Lower leg skin (tissue), 3 donors: ENCODE data around the gene SEC22B.
"Not testable (repeated sequence)": the region's sequence is repeated elsewhere in the genome, so short reads cannot be mapped to it uniquely, and the experiment has no call there.

ENCODE experiments used
- POLR2A ChIP-seq, 2 donors: fragments of 450-650 bp; IDR thresholded peaks; one replicate each; pipeline ENCODE4 v1.6.1; 2016 to 2017; ENCODE audit warnings: antibody characterized with exemption in 2 of 2, mild to moderate bottlenecking in 1 of 2, moderate library complexity in 1 of 2
- TF ChIP-seq, protein P1 (sequence below), 3 donors: fragments of 450-650 bp; IDR thresholded peaks; one replicate each; pipeline ENCODE4 v1.5.1; 2016; ENCODE audit warnings: antibody characterized with exemption in 3 of 3, mild to moderate bottlenecking in 3 of 3, moderate library complexity in 2 of 3

GRCh38 chr1:120105288-120105687 is 71.0 kb downstream of the SEC22B start:
- TF ChIP-seq, protein P1, sequence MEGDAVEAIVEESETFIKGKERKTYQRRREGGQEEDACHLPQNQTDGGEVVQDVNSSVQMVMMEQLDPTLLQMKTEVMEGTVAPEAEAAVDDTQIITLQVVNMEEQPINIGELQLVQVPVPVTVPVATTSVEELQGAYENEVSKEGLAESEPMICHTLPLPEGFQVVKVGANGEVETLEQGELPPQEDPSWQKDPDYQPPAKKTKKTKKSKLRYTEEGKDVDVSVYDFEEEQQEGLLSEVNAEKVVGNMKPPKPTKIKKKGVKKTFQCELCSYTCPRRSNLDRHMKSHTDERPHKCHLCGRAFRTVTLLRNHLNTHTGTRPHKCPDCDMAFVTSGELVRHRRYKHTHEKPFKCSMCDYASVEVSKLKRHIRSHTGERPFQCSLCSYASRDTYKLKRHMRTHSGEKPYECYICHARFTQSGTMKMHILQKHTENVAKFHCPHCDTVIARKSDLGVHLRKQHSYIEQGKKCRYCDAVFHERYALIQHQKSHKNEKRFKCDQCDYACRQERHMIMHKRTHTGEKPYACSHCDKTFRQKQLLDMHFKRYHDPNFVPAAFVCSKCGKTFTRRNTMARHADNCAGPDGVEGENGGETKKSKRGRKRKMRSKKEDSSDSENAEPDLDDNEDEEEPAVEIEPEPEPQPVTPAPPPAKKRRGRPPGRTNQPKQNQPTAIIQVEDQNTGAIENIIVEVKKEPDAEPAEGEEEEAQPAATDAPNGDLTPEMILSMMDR (IDR thresholded peaks at IDR 0.05), result not testable (repeated sequence)
- TF ChIP-seq POLR2A (IDR thresholded peaks at IDR 0.05), result not testable (repeated sequence)
